OCI-LY7 (cell line): ENCODE results near the gene PROB1. TPM values are rescaled to one million over a fixed set of nuclear protein-coding genes. Genes with fewer than 3 reads are reported as not detected.
A peak's percentile ranks its signal among the peaks of the same experiment; 100 is the strongest.

Source experiments
- BruUV-seq: library from RNA; stranded (reverse); fragments of 400-500 nt; replicated peaks from 2 replicates; lab custom pipeline; 2021; lab: Mats Ljungman, UMichigan
- CTCF ChIA-PET: fragments of 300-600 bp; sonication (Branson Sonifier 250); formaldehyde crosslinking; loops from one replicate; lab custom pipeline; 2022; ENCODE audit warnings: antibody characterized with exemption; ENCODE audit not compliant: unreplicated experiment; lab: Charles Lee
- POLR2A ChIA-PET: fragments of 300-600 bp; sonication (Branson Sonifier 250); formaldehyde crosslinking; loops from one replicate; lab custom pipeline; 2022; ENCODE audit warnings: antibody characterized with exemption; lab: Charles Lee
- DNase-seq: peaks from one replicate; pipeline ENCODE4 v3.0.0-alpha.2; 2015; ENCODE audit warnings: low spot score
- H2AFZ ChIP-seq: fragments of 200-600 bp; sonication (generic), shearing (Covaris generic); 2 replicates; pipeline ENCODE4 v1.6.1; 2014; ENCODE audit warnings: mild to moderate bottlenecking, antibody characterized with exemption, low read length, moderate library complexity
- H3K27ac ChIP-seq: fragments of 200-600 bp; sonication (generic); 2 replicates; pipeline ENCODE4 v1.5.1; 2014; ENCODE audit warnings: mixed run types, low read depth, mild to moderate bottlenecking, moderate library complexity, low read length, inconsistent platforms; ENCODE audit not compliant: poor library complexity, severe bottlenecking
- H3K36me3 ChIP-seq: fragments of 200-600 bp; sonication (generic); 2 replicates; pipeline ENCODE4 v1.6.1; 2014; ENCODE audit warnings: mild to moderate bottlenecking, antibody characterized with exemption, low read length, moderate library complexity, mixed read lengths; ENCODE audit not compliant: insufficient read depth
- H3K4me1 ChIP-seq: fragments of 200-600 bp; sonication (generic); 2 replicates; pipeline ENCODE4 v1.5.1; 2014; ENCODE audit warnings: mild to moderate bottlenecking, low read length; ENCODE audit not compliant: insufficient read depth, poor library complexity, severe bottlenecking
- H3K4me2 ChIP-seq: fragments of 200-600 bp; sonication (generic); 2 replicates; pipeline ENCODE4 v1.6.1; 2014; ENCODE audit warnings: mild to moderate bottlenecking, low read length
- H3K4me3 ChIP-seq: fragments of 200-600 bp; sonication (generic); 2 replicates; pipeline ENCODE4 v1.5.1; 2014; ENCODE audit warnings: mild to moderate bottlenecking, low read depth, low read length; ENCODE audit not compliant: poor library complexity, severe bottlenecking
- H3K79me2 ChIP-seq: fragments of 200-600 bp; sonication (generic); 2 replicates; pipeline ENCODE4 v1.6.1; 2016; ENCODE audit warnings: low read depth, mild to moderate bottlenecking, low read length, moderate library complexity, mixed read lengths; ENCODE audit not compliant: insufficient read depth
- H3K9me2 ChIP-seq: fragments of 200-600 bp; sonication (generic); 2 replicates; pipeline ENCODE4 v1.6.1; 2016; ENCODE audit warnings: mild to moderate bottlenecking, low read length, mixed read lengths; ENCODE audit not compliant: insufficient read depth
- H3K9me3 ChIP-seq: fragments of 200-600 bp; sonication (generic); 2 replicates; pipeline ENCODE4 v1.6.1; 2014; ENCODE audit warnings: mild to moderate bottlenecking, mixed run types, low read length, mixed read lengths
- H4K20me1 ChIP-seq: fragments of 200-600 bp; sonication (generic); 2 replicates; pipeline ENCODE4 v1.6.1; 2014; ENCODE audit warnings: mild to moderate bottlenecking, antibody characterized with exemption, low read length, moderate library complexity, mixed read lengths; ENCODE audit not compliant: insufficient read depth
- EZH2phosphoT487 ChIP-seq: fragments of 200-600 bp; sonication (generic); IDR thresholded peaks from 2 replicates; pipeline ENCODE4 v1.6.1; 2018; ENCODE audit warnings: low read depth, borderline replicate concordance, mild to moderate bottlenecking, mixed run types, antibody characterized with exemption, low read length, moderate library complexity, mixed read lengths
- intact Hi-C: fragments of 100-400 bp; cut with micrococcal nuclease; formaldehyde crosslinking; loops from one replicate; pipeline ENCODE4 v1.10.0; 2022; ENCODE audit not compliant: unreplicated experiment
- total RNA-seq, 2 experiments: library from RNA; depleted of rRNA in 1 of 2; stranded (reverse); fragments of >200 nt in 1 of 2; shearing (Covaris generic) in 1 of 2; gene quantifications; 2 replicates each; pipeline ENCODE4 v1.2.3, GENCODE V29; 2014 to 2022
- TF ChIP-seq, protein P1 (sequence below): fragments of 200-600 bp; sonication (generic); conservative IDR thresholded peaks from 2 replicates; pipeline ENCODE4 v1.5.1; 2014; ENCODE audit warnings: mild to moderate bottlenecking, antibody characterized with exemption, low read length, moderate library complexity, mixed read lengths

Gene PROB1
- total RNA-seq, 2 experiments from 2014 or later, result 4.6 to 5.9 TPM

DNA sequence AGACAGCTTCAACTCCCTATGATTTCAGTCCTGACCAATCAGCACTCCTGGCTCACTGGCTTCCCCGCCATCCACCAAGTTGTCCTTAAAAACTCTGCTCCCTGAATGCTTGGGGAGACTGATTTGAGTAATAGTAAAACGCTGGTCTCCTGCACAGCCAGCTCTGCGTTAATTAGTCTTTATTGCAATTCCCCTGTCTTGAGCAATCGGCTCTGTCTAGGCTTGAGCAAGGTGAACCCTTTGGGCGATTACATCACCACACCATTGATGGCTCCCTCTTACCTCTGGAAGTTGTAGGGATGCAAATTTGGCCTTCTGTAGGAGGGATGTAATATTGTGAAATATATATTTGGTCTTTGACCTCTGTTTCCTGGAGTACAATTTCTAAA lies 8.9 kb downstream of the PROB1 start:
- intact Hi-C loops, result no loop called here
- no peak overlapping the region for H2AFZ ChIP-seq
- TF ChIP-seq, protein P1, sequence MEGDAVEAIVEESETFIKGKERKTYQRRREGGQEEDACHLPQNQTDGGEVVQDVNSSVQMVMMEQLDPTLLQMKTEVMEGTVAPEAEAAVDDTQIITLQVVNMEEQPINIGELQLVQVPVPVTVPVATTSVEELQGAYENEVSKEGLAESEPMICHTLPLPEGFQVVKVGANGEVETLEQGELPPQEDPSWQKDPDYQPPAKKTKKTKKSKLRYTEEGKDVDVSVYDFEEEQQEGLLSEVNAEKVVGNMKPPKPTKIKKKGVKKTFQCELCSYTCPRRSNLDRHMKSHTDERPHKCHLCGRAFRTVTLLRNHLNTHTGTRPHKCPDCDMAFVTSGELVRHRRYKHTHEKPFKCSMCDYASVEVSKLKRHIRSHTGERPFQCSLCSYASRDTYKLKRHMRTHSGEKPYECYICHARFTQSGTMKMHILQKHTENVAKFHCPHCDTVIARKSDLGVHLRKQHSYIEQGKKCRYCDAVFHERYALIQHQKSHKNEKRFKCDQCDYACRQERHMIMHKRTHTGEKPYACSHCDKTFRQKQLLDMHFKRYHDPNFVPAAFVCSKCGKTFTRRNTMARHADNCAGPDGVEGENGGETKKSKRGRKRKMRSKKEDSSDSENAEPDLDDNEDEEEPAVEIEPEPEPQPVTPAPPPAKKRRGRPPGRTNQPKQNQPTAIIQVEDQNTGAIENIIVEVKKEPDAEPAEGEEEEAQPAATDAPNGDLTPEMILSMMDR, result no peak
- TF ChIP-seq EZH2phosphoT487, result no peak
- CTCF ChIA-PET, result interaction anchor here (0.9 kb wide), 1 partner anchor 9 kb away, joined by 3 read pairs; no protein-coding TSS in a partner anchor
- no peaks in the 10 kb centered on the region for H3K9me2 ChIP-seq
- H3K4me1 ChIP-seq, result peaks cover 77% of the 10 kb centered on the region
- peaks cover 7% of the 10 kb centered on the region; the same call in 1 of the 2 replicates for H4K20me1 ChIP-seq
- H3K4me3 ChIP-seq, result peak overlapping the region; percentile 79
- no peaks in the 10 kb centered on the region for H3K9me3 ChIP-seq
- H3K79me2 ChIP-seq, result peaks cover 60% of the 10 kb centered on the region
- BruUV-seq, result TSS peak; percentile 6
- no peak for DNase-seq
- POLR2A ChIA-PET, result no interaction called here
- peak overlapping the region; percentile 90 for H3K27ac ChIP-seq
- H3K4me2 ChIP-seq, result peak overlapping the region; percentile 99
- peaks cover 56% of the 10 kb centered on the region for H3K36me3 ChIP-seq

DNA sequence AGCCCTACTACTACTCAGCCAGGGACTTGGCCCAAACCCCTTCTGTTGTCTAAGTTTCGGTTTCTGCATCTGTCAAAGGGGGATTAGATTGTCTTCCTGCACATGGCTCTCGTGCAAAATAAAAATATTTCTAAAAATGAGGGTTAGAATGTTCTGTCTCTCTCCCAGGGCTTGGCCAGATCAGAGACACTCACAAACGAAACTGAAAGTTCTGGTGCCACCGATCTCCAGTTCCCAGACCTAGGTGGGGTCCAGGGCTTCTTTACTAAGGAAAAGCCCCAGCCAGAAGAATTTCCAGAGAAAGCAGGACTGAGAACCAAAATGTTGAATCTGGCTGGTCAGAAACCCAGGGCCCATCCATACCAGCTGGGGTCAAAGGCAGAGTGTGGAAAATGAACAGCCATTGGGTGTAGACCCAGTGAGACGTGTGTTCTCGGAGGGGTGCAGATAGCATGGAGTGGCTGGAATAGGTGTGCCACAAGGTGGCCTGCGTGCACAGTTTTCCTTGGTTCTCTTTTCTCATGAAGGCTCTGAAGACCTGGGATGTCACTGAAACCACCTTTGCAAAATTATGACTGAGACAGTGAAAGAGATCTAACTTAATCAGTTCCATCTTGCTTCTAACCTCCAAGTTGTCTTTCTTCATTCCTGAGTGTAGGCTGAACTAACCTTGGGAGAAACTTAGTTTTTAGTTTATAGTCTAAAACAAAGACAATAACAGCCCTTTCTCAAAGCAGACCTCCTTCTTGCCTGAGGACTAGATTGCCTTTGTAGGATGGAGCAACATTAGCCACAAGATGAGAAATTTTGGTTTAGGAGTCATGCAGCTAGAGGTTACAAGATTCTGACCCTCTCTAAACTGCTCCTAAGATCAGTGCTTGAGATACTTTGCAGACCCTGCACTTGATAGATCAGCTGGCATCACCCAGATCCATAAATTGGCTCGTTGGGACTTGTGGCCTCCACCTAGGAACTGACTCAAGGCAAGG lies 9.5 kb downstream of the PROB1 start:
- H3K9me2 ChIP-seq, result no peaks in the 10 kb centered on the region
- H3K4me2 ChIP-seq, result peak overlapping the region; percentile 99
- ChIA-PET POLR2A (interaction anchor here (0.9 kb wide), 1 partner anchor 92 kb away, joined by 3 read pairs; the partner anchor contains the start of gene MATR3), CTCF (no interaction called here)
- H3K36me3 ChIP-seq, result peaks cover 55% of the 10 kb centered on the region
- no peak for TF ChIP-seq EZH2phosphoT487
- TF ChIP-seq, protein P1, result peak; percentile 69
- H3K4me3 ChIP-seq, result peak overlapping the region; percentile 79
- peaks cover 70% of the 10 kb centered on the region for H3K4me1 ChIP-seq
- H2AFZ ChIP-seq, result no peak overlapping the region
- peak; percentile 63 for DNase-seq
- H3K9me3 ChIP-seq, result no peaks in the 10 kb centered on the region
- H3K79me2 ChIP-seq, result peaks cover 53% of the 10 kb centered on the region
- H3K27ac ChIP-seq, result peak overlapping the region; percentile 90
- intact Hi-C loops, result no loop called here
- BruUV-seq, result no TSS peak
- H4K20me1 ChIP-seq, result peaks cover 7% of the 10 kb centered on the region; the same call in 1 of the 2 replicates
